Sigmoid colon (tissue), 7 donors: ENCODE measurements around the gene EGLN3. TPM values are rescaled to one million over a fixed set of nuclear protein-coding genes. Genes with fewer than 3 reads are reported as not detected.
"Not testable (repeated sequence)": the region's sequence is repeated elsewhere in the genome, so short reads cannot be mapped to it uniquely, and the experiment has no call there.

Source experiments
- DNase-seq: peaks from one replicate; pipeline ENCODE4 v3.0.0-alpha.2; 2019
- H3K27ac ChIP-seq, 4 donors: fragments of 200-600 bp; sonication (generic); one replicate each; pipeline ENCODE4 v1.5.1; 2016 to 2019; ENCODE audit warnings: mild to moderate bottlenecking in 1 of 4
- H3K27me3 ChIP-seq, 3 donors: fragments of 200-600 bp; sonication (generic); one replicate each; pipeline ENCODE4 v1.5.1; 2019; ENCODE audit warnings: mild to moderate bottlenecking in 1 of 3
- H3K36me3 ChIP-seq, 4 donors: fragments of 200-600 bp; sonication (generic); one replicate each; pipeline ENCODE4 v1.5.1; 2016 to 2019
- H3K4me1 ChIP-seq, 4 donors: fragments of 200-600 bp; sonication (generic); one replicate each; pipeline ENCODE4 v1.5.1; 2017 to 2019
- H3K4me3 ChIP-seq, 4 donors: fragments of 200-600 bp; sonication (generic); one replicate each; pipeline ENCODE4 v1.5.1; 2017 to 2019; ENCODE audit warnings: mild to moderate bottlenecking in 2 of 4, moderate library complexity in 1 of 4
- H3K9me3 ChIP-seq, 4 donors: fragments of 200-600 bp in 3 of 4; sonication (generic) in 3 of 4; one replicate each; pipeline versions ENCODE4 v1.5.1 to v1.6.1; 2013 to 2019
- CTCF ChIP-seq, 4 experiments: fragments of 450-650 bp in 3 of 4; fragments of 200-600 bp in 1 of 4; IDR thresholded peaks; one replicate each; pipeline ENCODE4 v1.5.1; 2016 to 2019; ENCODE audit warnings: antibody characterized with exemption in 4 of 4, mild to moderate bottlenecking in 3 of 4, moderate library complexity in 2 of 4
- EP300 ChIP-seq, 4 donors: sonication (generic); formaldehyde crosslinking; IDR thresholded peaks; one replicate each; pipeline ENCODE4 v1.6.1; 2017; ENCODE audit warnings: antibody characterized with exemption in 4 of 4
- POLR2A ChIP-seq, 2 donors: fragments of 450-650 bp; IDR thresholded peaks; one replicate each; pipeline ENCODE4 v1.6.1; 2016; ENCODE audit warnings: antibody characterized with exemption in 2 of 2, mild to moderate bottlenecking in 2 of 2, moderate library complexity in 2 of 2
- POLR2AphosphoS5 ChIP-seq, 4 donors: sonication (generic); formaldehyde crosslinking; IDR thresholded peaks; one replicate each; pipeline ENCODE4 v1.6.1; 2017; ENCODE audit warnings: antibody characterized with exemption in 4 of 4
- WGBS, 2 donors: extraction: QIAGEN DNeasy Blood & Tissue Kit; methylation state at CpG; one replicate each; pipeline ENCODE4 v1.1.7; 2013; 5-methylcytosine and 5-hydroxymethylcytosine counted together
- intact Hi-C: fragments of 100-400 bp; cut with DNase I; formaldehyde crosslinking; loops from one replicate; pipeline ENCODE4 v1.15.1; 2023
- polyA plus RNA-seq, 3 donors: library from polyadenylated mRNA; stranded (reverse); fragments of 200-250 nt; gene quantifications; one replicate each; pipeline ENCODE4 v1.2.3, GENCODE V29; 2013
- total RNA-seq, 4 donors: library from RNA; depleted of rRNA; stranded (reverse); fragments of >200 nt; gene quantifications; one replicate each; pipeline ENCODE4 v1.1.0, GENCODE V29; 2016
- donor health status: healthy with polysubstance abuse.
- donor health status: Bipolar disorder and iron deficiency.
- donor health status: healthy.

Gene EGLN3
- total and polyA plus RNA-seq, 7 donors = 13.0 to 69.1 (median 18.5) TPM

GRCh38 chr14:33928895-33929294 lies 22.0 kb downstream of the EGLN3 start:
- Histone ChIP-seq H3K9me3 (no peaks in the 10 kb centered on the region), H3K4me3 (no peak overlapping the region), H3K36me3 (peaks cover 0 to 37% (median 2%) of the 10 kb centered on the region in 4 donors), H3K27me3 (no peaks in the 10 kb centered on the region), H3K4me1 (peaks cover 0 to 26% (median 11%) of the 10 kb centered on the region in 4 donors), H3K27ac (no peak overlapping the region)
- TF ChIP-seq POLR2AphosphoS5 (IDR thresholded peaks at IDR 0.05) = no peak
- intact Hi-C loops = no loop called here
- DNase-seq = no peak
- 91 to 92% methylated on average over 8 of the region's 8 CpGs for WGBS, 2 donors

- WGBS, 2 donors = 79 to 90% methylated on average over 4 of the region's 4 CpGs
- DNase-seq = no peak
- TF ChIP-seq POLR2A (IDR thresholded peaks at IDR 0.05) (no peak), EP300 (IDR thresholded peaks at IDR 0.05) (no peak), POLR2AphosphoS5 (IDR thresholded peaks at IDR 0.05) (no peak), CTCF (IDR thresholded peaks at IDR 0.05) (no peak)
Observed at GRCh38 chr14:33927944-33928343, 22.9 kb downstream of the EGLN3 start.

GRCh38 chr14:33926967-33927366 lies 23.9 kb downstream of the EGLN3 start:
- peaks cover 0 to 14% (median 4%) of the 10 kb centered on the region in 4 donors for H3K4me1 ChIP-seq
- H3K27ac ChIP-seq, H3K9me3 ChIP-seq, H3K4me3 ChIP-seq, H3K27me3 ChIP-seq, DNase-seq, intact Hi-C loops: not testable (repeated sequence)
- peaks cover 0 to 43% (median 2%) of the 10 kb centered on the region in 4 donors for H3K36me3 ChIP-seq
- WGBS, 2 donors = 89% methylated on average over 4 of the region's 4 CpGs

More at GRCh38 chr14:33927944-33928343, 22.9 kb downstream of the EGLN3 start:
- H3K4me1 ChIP-seq = peaks cover 0 to 17% (median 6%) of the 10 kb centered on the region in 4 donors
- peaks cover 0 to 37% (median 2%) of the 10 kb centered on the region in 4 donors for H3K36me3 ChIP-seq
- intact Hi-C loops = no loop called here
- no peak overlapping the region for H3K4me3 ChIP-seq
- no peaks in the 10 kb centered on the region for H3K27me3 ChIP-seq
- no peak overlapping the region for H3K27ac ChIP-seq
- H3K9me3 ChIP-seq = no peaks in the 10 kb centered on the region

DNA sequence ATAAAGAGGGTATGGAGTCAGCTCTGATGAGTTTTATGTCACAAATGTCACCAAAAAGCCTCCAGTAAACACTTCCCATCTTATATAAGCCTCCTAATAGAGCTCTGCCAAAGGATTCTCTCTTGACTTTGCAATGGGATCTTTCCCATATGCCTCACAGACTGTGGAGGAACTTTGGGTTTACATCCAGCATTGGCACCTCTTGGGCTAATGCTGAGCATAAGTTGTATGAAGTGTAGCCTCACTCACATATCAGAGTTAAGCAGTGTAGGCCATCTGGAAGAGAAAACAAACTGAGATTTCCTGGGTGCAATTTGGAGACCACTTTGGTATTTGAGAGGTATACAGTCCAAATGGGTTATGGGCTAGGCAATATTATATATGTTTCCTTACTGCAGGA lies 24.9 kb downstream of the EGLN3 start:
- Histone ChIP-seq H3K4me1 (peaks cover 0 to 8% (median 3%) of the 10 kb centered on the region in 4 donors), H3K4me3 (no peak overlapping the region), H3K36me3 (peaks cover 0 to 43% (median 2%) of the 10 kb centered on the region in 4 donors), H3K9me3 (no peaks in the 10 kb centered on the region), H3K27me3 (no peaks in the 10 kb centered on the region), H3K27ac (no peak overlapping the region)
- DNase-seq = no peak
- intact Hi-C loops = no loop called here
- TF ChIP-seq EP300 (IDR thresholded peaks at IDR 0.05) (no peak), POLR2AphosphoS5 (IDR thresholded peaks at IDR 0.05) (no peak), POLR2A (IDR thresholded peaks at IDR 0.05) (no peak), CTCF (IDR thresholded peaks at IDR 0.05) (no peak)

DNA sequence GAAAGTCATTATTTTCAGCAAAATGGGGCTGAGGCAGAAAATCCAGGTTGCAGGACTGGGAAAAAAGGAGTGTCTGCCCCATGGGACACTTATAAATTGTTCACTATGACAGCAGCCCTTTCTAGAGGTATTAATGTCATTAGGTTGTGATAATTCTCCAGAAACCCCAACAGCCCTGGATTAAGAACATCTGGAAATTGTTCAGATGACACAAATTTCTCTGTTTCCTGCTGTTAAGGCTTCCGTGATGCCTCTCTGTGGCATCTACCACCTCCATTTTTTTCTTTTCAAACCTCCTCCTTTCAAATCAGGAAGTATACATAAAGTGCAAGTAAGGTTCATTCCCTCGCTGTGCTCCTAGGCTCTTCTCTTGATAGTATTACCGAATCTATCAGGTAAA lies 25.6 kb downstream of the EGLN3 start:
- no peaks in the 10 kb centered on the region for H3K9me3 ChIP-seq
- 76 to 92% methylated on average over 3 of the region's 3 CpGs for WGBS, 2 donors
- peaks cover 0 to 43% (median 2%) of the 10 kb centered on the region in 4 donors for H3K36me3 ChIP-seq
- no peak overlapping the region for H3K4me3 ChIP-seq
- no peak for DNase-seq
- no peaks in the 10 kb centered on the region for H3K27me3 ChIP-seq
- TF ChIP-seq CTCF (IDR thresholded peaks at IDR 0.05) (no peak), EP300 (IDR thresholded peaks at IDR 0.05) (no peak), POLR2AphosphoS5 (IDR thresholded peaks at IDR 0.05) (no peak), POLR2A (IDR thresholded peaks at IDR 0.05) (no peak)
- H3K27ac ChIP-seq = no peak overlapping the region
- peaks cover 0 to 1% (median 0%) of the 10 kb centered on the region in 4 donors for H3K4me1 ChIP-seq
- intact Hi-C loops = no loop called here

DNA sequence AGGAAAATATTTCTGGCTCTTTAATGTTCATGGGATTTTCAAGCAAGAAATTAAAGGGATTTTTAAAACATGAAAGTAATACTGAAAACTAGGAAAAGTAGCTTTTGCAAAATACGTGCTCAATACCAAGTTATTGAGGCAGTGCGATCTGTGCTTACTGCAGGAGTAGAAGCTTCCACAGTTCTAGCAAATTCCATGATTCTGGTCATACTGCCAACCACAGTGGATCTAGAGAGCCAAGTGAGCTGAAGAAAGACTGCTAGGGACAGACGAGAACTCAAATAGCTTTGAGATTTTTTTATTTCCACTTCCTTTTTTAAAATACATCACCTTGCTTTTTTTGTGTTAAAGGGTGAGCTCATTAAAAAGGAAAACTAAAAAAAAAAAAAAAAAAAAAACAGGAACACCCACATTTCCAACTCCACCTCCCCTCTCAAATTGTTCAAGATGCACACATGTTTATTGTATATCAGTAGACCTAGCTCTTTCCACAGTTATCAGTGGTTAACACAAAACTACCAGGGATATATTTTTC lies 26.2 kb downstream of the EGLN3 start:
- DNase-seq = no peak
- Histone ChIP-seq H3K27me3 (no peaks in the 10 kb centered on the region), H3K4me3 (no peak overlapping the region), H3K9me3 (no peaks in the 10 kb centered on the region), H3K36me3 (peaks cover 0 to 43% (median 2%) of the 10 kb centered on the region in 4 donors), H3K4me1 (no peaks in the 10 kb centered on the region), H3K27ac (no peak overlapping the region)
- intact Hi-C loops = no loop called here
- TF ChIP-seq CTCF (IDR thresholded peaks at IDR 0.05) (no peak), EP300 (IDR thresholded peaks at IDR 0.05) (no peak), POLR2AphosphoS5 (IDR thresholded peaks at IDR 0.05) (no peak), POLR2A (IDR thresholded peaks at IDR 0.05) (no peak)
- 83 to 96% methylated on average over 3 of the region's 3 CpGs for WGBS, 2 donors
